ENCODE results near the gene POU2F3.

The POU2F3 gene

DNA sequence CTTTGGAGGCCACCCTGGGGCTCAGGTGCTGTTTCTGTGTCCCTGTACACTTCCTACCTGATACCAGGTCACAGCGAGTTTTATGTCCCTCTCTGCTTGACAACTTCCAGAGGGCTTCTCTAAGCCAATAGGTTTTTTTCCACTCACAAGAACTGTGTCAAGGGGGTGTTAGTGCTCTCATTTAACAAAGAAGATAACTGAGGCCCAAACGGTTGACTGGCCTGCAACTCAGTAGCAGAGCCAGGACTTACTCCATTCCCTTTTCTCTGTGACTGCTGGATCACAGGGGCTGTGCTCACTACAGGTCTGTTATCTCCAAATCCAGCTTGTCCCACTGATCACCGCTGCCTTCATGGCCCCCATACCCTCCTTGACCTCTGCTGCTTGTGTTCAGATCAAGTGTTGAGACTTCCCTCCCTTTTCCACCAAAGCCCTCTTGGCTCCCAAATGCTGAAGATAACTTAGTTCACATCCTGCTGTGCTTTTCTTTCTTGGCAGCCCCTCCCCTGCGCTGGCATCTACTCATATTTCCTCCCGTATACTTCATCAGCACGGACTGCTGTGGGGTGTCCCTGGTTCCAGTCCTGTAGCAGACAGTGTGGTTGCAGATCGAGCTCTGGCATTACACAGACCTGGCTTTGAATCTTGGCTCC lies 41.3 kb downstream of the POU2F3 start:
- no peak for DNase-seq (ENCODE audit: low read depth in 2 of 3, low spot score in 1 of 3)

DNA sequence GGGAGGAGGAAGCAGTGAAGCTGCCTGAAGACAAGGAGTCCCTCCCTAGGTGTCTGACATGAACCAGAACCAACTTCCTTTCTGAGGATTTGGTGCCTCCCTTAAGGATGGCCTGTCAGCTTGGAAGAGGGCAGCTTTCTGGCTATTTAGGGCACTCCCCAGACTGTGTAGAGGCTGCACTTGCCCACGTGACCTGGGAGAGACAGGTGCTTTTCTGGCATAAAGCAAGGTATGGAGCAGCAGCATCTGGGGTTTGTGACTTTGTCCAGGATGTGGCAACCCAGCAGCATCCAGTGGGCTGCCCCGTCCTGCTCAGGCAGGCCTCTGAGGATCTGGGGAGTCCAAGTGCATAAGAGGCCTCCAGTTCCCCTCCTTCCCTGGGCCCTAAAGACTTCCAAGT lies 43.2 kb downstream of the POU2F3 start:
- no peak for DNase-seq (ENCODE audit: low read depth in 2 of 3, low spot score in 1 of 3)

DNA sequence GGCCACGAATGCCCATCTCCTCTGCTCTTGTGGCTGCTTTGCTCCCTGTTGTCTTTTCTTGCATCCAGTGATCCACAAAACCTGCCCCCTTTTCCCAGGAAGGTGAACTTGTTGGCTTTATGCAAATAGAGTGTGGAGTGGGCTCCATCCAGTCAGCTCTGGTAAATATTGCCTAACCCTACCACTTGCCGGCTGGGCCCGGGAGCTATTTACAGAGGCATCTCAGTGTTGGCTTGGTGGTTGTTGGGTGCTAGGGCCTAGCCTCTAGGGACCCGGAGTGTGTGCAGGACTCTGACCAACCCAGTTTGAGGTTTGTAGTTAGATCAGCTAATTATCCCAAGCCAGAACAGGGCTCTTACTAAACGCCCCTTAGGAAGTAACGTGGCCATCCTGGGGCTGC lies 44.3 kb downstream of the POU2F3 start:
- no peak for DNase-seq (ENCODE audit: low read depth in 2 of 3, low spot score in 1 of 3)

DNA sequence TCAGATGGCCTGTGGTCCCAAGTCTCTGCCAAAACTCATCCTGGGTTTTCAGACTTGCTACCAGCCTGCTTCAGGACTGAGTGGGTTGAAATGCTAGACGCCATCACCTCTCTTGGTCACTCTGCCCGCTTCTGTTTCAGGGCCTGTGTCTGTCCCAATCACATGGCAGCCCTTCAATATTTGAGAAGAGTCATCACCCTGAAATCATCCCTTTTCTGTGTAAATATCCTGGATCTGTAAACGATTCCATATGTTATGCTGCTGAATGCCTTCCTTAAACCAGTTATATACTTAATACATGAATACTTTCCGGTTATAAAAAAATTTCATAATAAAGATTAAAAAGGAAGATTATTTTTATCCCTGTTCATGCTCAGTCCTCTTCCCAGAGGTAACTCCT lies 45.3 kb downstream of the POU2F3 start:
- no peak for DNase-seq (ENCODE audit: low read depth in 2 of 3, low spot score in 1 of 3)

DNA sequence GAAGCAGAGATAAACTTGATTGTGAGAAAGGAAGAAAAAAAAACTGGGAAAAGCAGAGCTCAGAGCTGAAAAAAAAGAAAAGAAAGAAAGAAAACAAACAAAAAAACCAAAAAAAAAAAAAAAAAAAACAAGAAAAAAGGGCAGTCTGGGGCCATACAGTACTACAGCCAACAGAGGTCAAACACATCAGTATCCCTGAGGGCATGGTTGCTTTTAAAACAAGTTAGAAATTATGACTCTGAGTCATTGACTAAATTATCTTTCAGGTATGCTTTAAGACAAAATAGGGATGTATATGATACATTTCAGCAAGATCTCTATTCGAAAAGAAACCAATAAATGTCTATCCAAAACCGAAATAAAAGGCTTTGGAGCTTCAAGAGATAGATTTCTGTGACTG lies 48.1 kb downstream of the POU2F3 start:
- no peak for DNase-seq (ENCODE audit: low read depth in 2 of 3, low spot score in 1 of 3)

DNA sequence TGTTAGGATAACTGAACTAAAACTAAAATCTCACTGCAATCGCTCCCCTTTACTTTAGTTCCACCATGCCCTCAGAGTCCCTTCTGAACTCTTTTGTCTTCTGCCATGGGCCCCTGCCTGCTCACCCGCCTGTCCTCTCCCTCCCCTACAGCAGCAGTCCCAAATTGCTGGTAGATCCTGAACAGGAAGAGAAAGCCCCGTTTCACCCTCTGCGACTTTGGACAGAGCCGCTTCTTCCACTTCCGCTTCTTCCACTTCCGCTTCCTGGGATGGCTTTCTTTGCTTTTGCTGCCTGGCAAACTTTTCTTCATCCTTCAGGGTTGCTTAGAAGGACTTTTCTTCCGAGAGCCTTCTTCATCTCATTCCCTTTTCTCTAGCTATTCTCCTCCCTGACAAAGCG lies 49.5 kb downstream of the POU2F3 start:
- no peak for DNase-seq (ENCODE audit: low read depth in 2 of 3, low spot score in 1 of 3)

DNA sequence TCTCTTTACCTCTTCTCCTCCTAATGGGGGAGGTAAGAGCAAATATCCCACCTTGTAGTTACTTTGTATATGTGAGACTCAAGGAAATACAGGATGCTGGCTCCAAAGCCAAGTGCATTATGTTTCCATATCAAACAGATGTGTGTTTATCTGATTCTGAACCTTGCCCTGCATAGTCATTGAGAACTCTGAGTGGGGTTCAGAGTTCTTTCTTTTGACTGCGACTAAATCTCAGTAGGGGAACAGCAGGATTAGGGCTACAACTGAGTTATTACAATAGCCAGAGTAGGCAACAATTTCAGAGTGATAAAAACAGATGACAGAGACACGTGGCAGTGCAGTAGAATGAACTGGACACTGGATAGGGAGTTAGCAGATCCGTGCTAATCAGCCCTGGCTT lies 51.0 kb downstream of the POU2F3 start:
- DNase-seq (ENCODE audit: low read depth in 2 of 3, low spot score in 1 of 3), result no peak

DNA sequence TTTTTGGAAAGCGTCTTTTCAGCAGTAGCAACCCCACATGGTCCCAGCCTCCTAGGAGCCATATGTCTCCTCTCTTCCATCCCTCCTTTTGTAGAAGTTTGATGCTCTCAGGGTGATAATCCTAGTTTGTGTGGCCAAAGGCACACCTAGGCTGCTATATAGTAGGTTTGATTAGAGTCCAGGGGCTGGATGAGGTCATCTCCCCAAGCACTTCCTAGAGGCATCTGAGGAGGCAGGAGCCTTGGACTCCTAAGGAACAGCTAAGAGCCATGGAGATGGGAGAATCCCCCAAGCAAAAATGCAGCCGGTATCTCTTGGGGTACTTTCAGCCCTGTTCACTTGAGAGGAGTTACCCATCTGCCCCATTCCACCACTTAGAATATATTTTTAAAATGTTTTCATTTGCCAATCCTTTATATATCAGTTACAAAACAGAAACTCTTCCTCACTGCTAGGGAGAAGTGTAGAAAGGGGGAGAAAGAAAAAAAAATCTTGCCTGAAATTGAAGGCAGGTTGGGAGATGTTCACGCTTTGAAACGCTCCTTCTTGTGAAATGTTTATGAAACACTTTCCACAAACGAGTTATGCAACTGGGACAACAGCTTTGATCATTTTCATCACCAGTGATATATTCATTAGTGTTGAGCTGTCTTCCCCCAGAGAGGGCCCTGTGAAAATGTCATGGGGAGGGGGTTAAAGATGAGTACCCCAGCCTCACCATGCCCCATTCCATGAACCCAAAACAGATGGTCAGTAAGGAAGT lies 53.3 kb downstream of the POU2F3 start:
- DNase-seq (ENCODE audit: low read depth in 2 of 3, low spot score in 1 of 3), result no peak

DNA sequence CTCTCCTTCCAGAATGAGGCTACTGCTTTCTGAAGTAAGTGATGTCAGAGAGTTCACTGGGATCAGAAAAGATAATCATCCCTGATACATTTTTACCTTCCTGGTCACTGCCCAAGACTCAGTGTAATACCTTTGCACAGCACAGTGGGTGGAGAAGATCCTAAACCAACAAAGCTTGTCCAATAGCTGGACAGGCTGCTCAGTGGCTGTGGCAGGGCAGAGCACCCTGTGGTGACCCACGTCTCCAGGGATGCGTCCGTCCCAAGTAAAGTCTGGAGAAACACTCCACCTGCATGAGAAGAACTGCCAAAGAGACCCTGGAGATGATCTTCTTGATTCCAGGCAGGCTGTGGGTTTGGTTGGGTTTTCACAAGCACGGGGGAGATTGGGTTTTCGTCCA lies 54.2 kb downstream of the POU2F3 start:
- DNase-seq (ENCODE audit: low read depth in 2 of 3, low spot score in 1 of 3), result no peak

DNA sequence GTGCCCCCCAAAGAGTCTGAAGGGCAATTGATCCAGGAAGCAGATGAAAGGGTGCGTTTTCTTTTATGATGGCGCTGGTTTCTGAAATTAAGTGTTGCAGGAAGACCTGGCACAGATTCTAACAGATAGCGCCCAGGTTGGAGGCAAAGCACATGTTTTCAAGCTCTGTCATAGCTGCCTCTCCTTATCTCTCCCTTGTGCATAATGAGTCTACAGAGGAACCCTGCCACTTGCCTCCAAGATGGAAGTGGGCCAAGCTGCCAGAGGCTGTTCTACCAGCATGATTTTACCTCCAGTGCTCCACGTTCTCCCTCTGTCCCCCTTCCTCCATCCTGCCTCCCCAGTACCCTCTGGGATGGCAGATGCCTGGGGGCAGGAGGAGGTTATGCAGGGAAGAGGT lies 55.2 kb downstream of the POU2F3 start:
- no peak for DNase-seq (ENCODE audit: low read depth in 2 of 3, low spot score in 1 of 3)

DNA sequence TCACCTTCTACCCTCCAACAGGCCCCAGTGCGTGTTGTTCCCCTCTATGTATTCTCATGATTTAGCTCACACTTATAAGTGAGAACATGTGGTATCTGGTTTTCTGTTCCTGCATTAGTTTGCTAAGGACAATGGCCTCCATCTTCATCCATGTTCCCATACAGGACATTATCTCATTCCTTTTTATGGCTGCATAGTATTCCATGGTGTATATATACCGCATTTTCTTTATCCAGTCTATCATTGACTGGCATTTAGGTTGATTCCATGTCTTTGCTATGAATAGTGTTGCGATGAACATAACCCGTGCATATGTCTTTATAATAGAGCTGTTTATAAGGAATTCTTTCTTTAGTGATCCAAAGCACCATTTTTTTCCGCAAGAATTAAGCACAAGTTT lies 56.6 kb downstream of the POU2F3 start:
- DNase-seq (ENCODE audit: low read depth in 2 of 3, low spot score in 1 of 3), result no peak

DNA sequence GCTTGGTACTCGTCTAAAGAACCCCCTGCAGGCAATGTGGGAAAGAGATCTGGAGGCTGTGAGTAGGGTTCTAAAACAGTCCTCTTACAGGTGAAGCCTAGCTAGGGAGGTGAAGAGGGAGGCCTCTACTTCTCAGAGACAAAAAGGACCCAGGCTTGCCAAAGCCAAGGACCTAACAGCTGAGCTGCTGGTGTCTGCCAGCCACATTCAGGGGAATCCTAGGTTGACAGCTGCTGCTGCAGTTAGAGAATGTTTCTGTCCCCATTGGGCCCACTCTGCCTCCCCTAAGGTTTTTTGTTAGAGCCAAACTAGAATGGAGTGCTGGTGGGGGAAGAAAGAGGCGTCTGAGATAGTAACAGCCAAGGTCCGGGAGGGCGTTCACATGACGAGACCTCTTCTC lies 58.5 kb downstream of the POU2F3 start:
- DNase-seq (ENCODE audit: low read depth in 2 of 3, low spot score in 1 of 3), result no peak

DNA sequence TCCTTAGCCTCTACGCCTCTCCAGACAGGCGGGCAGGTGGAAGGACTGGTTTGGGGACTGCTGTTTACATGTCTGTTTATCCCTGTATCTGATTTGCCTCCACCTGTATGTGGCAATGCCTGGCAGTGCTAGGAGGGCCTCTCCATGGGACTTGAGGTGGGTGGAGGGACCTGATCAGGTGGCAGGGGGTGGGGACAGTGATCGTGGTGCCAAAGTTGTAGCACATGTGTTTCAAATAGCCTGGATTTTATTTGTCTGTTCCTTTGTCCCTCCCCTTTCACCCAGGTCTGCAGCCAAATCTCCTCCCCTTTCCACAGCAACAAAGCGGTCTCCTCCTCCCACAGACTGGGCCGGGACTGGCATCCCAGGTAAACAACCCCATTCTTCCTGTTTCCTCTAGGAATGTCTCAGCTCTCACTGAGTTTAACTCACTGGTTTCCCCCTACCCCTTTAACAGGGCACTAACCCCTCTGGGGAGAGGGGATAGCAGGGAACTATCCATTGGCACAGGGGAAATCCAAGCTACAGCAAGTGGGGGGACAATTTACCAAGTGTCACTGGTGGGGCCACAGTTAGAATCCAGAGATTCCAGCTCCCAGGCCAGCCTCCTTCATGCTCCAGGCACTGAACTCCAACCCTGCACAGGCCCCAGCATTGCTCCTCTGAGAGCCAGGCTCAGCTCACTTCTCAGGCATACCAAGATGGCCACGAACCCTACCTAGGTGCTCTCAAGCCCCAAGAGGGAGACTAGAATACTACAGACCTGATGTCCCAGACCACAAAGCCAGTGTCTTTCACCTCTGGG lies 62.3 kb downstream of the POU2F3 start:
- DNase-seq (ENCODE audit: low read depth in 2 of 3, low spot score in 1 of 3), result no peak

DNA sequence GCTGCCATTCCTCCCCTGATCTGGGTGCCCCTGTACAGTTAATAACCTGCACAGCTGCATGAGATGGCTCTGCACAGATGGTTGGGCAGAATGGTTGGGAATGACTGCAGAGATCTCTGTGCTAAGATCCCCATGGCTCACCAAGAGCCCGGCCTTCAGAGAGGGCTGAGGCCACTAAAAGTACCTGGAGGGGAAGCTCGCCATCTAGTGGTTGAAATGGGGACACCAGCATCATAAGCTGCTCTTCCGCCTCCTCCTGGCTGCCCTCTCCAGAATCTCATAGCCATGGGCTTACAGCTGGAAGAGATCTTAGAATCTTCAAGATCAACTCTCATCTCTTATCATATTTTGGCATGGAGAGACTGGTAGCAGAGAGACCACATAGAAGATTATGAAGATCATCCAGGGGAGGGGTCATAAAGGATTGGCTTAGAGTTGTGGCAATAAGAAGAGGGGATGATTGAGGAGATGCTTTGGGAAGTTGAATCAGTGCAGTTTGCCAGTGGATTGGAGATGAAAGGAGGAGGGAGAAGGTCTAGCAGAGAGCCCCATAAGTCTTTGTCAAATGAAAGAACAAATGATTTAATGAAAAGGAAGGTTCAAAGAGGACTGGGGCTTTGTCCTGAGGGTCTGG lies 63.2 kb downstream of the POU2F3 start:
- DNase-seq (ENCODE audit: low read depth in 2 of 3, low spot score in 1 of 3), result peak; percentile 13 to 74 (median 61)

DNA sequence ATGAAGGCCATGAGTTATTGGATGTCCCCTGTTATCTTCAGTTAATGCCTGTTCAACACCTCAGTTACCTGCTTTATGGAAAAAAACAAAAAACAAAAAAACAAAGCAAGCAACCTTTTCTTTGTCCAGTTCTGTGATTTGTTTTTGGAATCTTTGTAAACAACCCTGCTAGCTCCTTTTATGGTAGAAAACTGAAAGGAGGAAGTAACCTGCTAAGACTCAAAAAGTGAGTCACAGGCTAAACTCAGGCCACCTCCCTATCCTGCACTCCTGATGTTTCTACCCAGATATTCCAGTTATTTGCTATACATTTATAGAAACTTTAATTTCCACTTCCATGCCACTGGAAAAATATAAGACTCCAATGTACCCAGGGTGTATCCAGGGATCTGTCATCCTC lies 64.6 kb downstream of the POU2F3 start:
- DNase-seq (ENCODE audit: low read depth in 2 of 3, low spot score in 1 of 3), result no peak

DNA sequence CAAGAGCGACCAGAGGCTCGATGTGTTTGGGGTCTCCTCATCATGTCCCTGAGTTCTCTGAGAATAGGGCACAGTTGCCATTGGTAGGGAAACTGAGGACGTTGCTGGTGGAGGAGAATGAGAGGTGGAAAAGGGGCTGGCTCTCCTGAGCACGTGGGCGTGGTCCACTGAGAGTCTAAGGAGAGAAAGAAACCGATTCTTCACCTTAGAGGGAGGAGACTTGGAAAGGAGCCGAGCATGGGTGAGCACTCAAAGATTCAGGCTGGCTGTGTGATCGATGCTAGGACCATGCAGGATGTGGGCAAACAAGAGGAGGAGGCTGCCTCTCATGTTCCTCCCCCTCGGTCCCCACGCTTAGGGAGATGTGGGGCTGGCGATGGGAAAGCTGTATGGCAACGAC lies 65.3 kb downstream of the POU2F3 start:
- no peak for DNase-seq (ENCODE audit: low read depth in 2 of 3, low spot score in 1 of 3)

DNA sequence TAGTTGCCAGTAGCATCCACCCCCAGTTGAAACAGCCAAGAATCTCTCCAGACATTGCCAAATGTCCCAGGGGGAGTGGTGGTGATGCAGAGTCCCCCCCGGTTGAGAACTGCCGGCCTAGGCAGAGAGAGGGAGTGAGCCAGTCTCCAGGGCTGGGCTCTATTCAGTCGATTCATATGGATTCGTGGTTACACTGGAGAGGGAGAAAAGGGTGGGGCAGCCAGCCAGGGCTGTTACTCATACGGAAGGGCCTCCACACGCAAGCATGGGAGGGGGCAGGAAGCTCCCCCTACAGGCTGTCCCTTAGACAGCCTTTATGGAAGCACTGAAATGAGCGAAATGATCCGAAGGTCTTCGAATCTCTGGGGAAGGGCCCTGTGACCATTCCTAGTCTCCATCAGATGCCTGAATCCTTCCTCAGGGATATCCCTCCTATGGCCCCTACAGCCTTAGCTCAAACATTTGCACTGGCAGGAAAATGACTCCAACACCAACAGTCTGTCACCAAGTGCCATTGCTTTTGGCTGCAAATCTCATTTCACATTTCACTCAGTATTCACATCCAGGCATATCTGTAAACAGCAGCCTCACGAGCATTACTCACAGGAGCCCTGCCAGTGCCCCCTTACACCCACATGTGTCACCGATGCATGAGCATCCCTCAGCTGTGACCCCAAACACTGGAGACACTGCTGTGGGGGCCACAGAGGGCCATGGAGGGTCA lies 66.7 kb downstream of the POU2F3 start:
- no peak for DNase-seq (ENCODE audit: low read depth in 2 of 3, low spot score in 1 of 3)

DNA sequence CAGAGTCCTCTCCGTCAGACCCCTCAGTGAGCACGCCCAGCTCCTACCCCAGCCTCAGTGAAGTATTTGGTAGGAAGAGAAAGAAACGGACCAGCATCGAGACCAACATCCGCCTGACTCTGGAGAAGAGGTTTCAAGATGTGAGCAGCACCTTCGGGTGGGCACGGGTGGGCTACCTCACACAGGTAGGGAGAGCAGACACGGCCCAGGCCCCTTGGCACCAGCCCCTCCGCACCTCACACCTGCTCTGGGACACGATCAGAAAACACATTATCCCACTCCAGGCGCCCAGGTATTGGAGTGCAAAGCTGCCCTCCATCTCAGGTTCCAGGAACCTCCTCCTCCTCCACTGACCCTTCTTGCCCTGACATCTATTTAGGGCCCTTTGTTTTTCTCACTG lies 67.5 kb downstream of the POU2F3 start:
- DNase-seq (ENCODE audit: low read depth in 2 of 3, low spot score in 1 of 3), result no peak

DNA sequence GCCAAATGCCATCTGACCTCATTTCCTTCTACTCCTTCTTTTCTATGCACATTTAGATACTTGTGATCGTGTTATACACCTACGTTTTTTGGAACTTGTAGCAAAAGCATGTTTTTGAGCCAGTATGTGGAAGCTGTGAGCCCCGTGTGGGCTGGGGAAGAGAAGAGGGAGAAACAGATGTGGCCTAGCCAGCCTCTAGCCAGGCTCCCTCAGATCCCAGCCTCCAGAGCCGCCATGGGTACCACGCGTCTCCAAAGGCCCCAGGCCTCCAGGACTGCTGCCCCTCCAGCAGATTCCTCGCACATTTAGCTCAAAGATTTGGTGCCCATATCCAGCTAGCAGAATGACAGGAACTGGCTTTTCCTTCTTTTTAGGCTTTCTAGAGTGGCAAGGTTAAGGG lies 68.1 kb downstream of the POU2F3 start:
- no peak for DNase-seq (ENCODE audit: low read depth in 2 of 3, low spot score in 1 of 3)

DNA sequence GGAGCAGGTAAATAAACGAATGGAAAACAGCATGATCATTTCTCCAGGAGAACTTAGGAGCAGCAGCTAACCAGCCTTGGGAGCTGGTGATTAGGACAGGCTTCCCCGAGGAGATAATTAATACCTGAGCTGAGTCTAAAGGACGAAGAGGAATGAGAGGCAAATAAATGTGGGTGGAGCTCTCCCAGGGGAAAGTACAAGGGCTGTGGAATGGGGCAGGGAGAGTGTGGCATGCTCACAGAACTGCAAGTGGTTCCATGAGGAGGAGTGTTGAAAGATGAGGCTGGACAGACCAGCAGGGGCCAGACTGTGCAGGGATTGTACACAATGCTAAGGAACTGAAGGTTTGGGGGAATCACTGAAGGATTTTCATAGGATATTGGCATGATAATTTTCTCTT lies 70.9 kb downstream of the POU2F3 start:
- no peak for DNase-seq (ENCODE audit: low read depth in 2 of 3, low spot score in 1 of 3)

DNA sequence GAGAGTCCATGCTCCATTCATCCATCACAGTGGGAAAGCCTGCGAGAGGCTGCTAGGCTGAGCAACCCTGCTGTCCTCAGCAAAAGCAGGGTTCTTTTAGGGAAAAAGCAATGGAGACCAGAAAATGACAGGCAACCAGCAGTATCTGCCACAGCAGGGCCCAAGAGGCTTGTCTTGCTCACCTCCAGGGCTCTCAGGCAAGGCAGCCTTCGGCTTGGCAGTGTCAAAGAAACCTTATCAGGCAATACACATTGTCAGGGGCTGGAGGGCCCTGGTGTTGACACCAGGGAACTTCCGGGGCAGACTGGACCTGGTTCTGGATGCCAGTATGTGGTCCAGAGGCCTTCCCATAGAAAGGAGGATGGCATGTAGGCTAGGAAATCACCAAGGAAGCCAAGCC lies 74.9 kb downstream of the POU2F3 start:
- DNase-seq (ENCODE audit: low read depth in 2 of 3, low spot score in 1 of 3), result no peak
